CD1c-positive myeloid dendritic cell (primary cell): ENCODE data around the gene TMEM79.

Source experiments
- DNase-seq: peaks from one replicate; pipeline ENCODE4 v3.0.0-alpha.2; 2016; ENCODE audit errors: extremely low spot score

The TMEM79 gene

DNA sequence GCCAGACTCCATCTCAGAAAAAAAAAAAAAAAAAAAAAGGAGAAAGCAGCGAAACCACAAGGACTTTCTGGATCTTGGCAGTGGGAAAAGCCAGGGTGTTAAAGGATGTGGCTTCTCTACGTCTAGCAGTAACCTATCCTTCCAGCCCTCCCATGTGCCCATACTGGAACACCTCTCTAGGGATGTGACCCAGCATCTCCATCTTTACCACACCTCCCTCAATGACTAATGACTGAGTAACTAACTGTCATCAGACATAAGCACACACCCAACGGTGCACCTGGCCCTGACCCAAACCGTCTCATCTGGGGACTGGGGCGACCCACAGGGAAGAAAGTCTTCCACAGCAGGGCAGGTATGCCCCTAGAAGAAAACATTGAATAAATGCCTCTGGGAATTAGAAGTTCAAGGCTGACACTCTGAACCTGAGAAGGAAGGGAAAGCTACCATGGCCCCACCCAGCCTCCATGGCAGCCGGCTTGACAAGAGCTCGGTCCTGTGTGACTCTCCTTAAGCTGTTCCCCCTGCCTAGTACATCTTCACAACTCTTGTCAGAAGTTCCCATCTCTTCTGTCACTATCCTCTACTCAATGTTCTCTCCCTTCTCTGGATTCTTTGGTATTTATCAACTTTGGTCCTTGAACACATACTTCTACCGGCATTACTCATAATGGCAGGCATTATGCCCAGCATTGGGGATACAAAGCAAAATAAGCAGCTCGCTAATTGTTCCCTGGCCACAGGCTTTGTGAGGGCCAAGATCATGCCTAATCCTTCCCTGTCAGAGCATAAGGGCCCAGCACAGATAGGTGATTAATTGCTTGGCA lies 21.5 kb upstream of the TMEM79 start:
- no peak for DNase-seq

DNA sequence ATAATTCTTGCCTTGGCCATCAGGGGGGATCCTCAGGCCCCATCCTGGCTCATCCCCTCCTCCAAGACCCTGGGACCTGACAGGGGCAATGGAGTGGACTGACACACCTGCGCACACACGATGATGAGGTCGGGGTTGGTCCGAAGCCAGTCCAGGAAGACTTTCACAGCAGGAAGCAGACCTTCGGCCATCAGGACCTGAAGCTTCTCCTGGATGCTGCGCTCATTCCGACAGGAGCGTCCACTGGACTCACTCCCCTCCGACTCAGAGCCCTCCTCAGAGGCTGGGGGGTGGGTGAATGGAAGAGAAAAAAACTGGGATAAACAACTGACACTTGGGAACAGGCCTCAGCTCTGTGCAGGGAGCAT lies 20.9 kb upstream of the TMEM79 start:
- no peak for DNase-seq

DNA sequence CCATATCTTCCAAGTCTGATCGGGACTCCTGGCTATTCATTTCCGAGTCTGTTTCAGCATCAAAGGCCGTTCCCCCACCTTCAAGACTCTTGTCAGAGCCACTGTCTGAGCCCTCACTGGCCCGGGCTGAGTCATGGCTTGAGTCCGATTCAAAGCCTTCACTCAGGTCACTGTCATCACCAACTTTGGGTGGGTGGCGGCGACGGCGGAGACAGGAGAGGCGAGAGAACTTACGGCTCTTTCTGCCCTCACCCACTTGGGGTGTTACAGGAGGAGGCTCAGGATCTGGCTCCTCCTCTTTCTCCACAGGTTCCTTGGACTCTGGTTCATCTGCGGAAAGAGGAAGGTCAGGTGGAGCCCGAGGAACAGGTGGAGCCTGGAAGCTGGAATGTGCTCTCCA lies 18.1 kb upstream of the TMEM79 start:
- no peak for DNase-seq

DNA sequence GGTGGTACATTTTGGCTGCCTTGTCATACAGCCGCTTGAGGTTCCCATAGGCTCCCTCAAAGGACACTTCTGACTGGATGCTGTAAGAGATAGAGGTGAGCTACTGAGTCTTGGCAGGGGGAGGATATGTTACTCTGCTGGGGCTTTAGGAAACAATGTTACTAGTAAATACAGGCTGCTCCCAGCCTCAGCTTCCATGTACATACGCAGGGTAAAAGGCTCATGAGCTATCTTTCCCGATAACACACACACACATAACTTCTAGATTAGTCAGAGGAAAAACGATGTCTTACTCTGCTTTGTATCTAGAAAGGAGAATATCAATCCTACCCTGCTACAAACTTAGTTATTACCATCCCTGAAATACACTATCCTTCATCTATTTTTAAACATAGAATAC lies 15.8 kb upstream of the TMEM79 start:
- no peak for DNase-seq

DNA sequence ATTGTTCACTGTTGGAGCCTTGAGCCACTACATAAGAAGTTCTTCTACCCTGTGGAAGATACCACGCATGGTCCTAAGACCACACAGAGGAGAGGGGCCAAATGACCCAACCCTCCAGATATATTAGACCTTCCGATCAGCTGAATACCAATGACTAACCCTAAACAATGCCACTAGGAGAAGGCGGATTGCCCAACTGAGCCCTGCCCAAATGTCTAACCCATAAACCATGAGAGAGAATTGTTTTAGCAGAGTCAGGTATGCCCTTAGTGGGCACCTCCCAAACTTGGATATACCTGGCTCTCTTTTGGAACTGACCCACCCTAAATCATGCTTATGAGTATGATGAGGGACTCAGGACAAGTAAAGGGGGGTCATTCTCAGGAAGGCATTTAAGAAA lies 13.8 kb upstream of the TMEM79 start:
- DNase-seq = no peak

DNA sequence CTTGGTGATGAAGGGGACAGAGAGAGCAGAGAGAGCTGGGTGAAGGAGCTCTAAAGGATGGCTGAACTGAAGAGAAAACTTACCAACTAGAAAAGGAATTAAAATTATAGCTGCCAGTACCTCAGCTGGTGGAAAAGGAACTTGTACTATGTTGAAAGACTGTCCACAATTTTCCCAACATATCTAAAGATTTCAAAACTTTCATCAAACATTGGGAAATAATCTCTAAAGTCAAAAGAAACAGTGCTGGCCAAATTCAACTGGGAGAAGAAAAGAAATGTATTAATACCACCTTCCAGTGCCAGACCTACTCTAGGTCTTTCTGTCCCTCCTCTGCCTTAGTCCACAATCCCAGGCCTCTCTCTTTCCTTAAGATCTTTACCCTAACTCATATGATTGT lies 7.6 kb upstream of the TMEM79 start:
- peak; percentile 47 for DNase-seq

DNA sequence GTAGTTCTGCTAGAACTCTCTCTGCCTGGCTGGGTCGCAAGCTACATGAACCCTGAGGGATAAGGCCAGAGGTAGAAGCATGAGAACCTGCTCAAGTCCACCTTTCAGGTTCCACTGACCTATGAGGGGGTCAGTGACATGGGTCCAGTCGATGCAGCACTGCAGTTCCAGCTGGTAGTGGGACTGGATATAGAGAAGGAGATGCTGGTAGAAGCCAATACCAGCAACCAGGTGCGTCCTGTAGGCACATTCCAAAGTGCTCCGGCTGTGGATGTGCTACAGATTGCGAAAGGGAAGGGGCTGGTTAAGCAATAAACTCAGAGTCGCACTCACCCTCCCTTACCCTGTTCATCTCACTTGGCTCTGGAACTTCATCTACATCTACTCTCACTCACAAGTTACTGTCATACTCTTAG lies 7.2 kb upstream of the TMEM79 start:
- DNase-seq = peak; percentile 10

DNA sequence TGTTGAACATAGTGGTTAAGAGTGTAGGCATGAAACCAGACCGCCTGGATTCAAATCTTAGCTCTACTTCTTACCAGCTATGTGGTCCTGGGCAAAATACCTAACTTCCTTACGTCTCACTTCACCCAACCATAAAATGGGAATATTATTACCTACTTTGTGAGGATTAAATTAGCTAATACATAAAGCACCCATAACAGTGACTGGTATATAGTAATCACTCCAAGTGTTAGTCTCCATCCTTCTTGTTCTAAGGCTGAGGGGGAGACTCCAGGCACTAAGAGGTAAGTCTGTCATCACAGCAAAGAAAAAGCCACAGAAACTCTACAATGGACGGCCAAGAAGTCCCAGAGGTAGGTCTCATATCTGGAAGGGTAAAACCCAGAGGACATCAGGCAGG lies 4.3 kb upstream of the TMEM79 start:
- no peak for DNase-seq

DNA sequence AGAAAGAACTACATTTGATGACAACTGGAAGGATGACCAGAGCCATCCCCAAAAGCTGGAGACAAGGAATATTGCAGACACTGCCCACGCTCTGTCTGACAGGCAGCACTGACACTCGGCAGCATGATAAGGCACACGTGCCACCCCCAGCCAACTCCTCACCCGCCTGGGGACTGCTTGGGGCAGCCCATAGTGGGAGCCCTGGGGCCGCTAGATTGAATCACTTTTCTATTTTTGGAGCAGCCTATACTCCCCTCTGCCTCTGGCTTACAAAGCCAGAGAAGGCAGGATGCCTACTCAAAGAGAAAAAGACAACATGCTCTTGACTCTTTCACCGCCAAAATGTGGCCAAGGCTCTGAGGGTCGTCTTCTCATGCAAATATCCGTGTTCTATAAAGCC lies 2.8 kb upstream of the TMEM79 start:
- DNase-seq = peak; percentile 68

DNA sequence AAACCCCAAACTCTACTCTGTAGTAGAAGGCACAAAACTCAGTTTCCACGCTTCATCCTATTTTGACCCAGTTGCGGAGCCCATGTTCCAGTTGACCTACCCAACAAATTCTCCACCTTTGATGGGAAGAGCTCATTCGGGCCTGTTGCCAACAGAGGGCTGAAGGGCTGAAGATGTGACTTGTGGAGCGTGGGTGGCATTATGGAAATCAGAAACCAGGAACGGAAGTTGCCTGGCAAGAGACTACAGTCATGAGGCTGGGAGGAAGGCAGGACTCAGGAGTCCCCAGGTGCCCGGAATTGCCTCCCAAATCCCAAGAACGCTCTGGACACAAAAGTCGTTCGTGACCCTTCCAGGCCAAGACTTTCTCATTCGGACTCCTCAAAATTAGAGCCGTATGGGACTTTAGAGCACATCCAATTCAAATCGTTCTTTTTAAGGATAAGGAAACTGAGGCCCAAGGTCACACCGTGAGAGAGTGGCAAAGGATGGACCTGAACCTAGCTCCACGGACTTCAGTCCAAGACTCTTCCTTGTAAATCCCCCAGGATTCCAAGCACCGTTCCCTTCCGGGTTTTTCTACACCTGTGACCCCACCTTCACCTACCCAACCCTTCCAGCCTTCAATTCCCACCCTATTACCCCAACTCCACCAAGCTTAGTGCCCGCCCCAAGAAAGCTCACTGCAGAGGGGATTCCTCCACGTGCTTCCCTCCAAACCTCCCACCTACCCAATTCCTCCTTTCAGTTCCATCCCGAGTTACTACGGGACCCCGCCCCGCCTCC lies 2.2 kb upstream of the TMEM79 start:
- DNase-seq = peak; percentile 78

DNA sequence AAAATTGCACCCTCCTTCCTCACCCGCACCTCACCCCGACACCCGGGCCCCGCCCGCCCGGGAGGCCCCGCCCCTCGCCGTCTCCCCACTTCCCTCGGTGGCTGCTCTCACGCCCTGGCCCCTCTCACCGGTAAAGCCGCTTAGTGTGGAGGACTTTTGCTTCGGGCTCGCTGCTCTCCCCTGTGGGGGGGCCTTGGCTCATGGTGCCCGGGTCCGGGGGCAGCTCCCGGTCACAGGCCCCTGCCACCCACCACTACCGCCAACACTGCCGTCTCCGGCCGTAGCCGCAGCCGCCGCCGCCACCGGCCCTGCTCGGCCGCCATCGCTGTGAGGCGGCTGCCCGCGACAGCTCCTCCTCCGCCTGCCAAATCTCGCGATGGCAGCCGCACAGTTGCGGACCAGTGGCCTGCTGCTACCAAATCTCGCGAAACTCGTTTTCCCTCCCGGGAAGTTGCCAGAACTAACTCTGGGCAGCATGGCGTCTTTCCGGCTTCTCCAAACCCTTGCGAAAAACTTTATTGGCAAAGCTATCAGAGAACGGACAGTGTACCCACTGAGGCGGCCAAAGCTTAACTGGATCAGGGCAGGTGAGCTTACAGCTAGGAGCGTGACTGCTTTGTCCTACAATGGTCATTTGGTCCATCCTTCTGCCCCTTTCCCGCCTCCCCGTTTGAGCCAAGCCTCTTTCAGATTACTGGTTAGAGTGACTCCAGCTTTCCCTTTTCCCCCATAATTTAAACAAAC lies 1.5 kb upstream of the TMEM79 start, which contains the start of gene SMG5:
Gene SMG5, minus strand, starts transcription at position 347 of the 744 bp plus-strand sequence. Its CDS starts 145 bp downstream, at position 202.
- peak; percentile 99 for DNase-seq

DNA sequence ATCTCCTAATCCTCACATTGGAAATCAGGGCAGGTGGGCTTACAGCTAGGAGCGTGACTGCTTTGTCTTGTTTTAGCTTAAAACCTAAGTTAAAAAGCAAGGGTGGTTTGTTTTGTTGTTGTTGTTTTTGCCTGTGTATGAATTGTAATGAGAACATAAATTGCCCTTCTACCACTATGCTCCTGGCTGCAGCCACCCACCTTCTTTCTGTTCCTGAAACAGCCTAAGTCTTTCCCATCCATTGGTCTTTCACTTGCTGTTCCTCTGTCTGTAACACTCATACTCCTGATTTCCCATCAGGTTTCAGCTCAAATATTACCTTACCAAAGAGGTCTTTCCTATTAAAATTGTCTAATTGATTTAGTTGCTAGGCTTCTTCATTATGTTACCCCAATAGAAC lies 604 bp upstream of the TMEM79 start:
- peak; percentile 69 for DNase-seq

DNA sequence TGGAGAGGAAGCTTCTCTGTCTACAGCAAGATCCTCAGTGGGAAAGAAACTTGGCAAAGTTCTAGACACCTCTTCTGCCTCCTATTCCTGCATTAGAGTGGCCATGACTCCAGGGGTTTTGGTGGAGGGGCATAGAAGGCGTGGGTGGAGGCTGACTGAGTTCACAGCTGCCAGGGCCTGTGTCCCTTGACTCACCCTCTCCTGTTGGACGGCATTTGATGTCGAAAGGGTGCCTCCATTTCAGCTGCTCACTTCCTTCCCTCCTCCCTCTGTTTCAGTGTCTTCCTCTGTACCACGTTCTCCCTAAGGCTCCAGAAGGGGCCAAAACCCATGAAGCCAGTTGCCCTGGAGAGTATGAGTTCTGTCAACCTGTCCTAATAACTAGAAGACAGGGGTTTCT lies 632 bp downstream of the TMEM79 start:
- peak; percentile 22 for DNase-seq

DNA sequence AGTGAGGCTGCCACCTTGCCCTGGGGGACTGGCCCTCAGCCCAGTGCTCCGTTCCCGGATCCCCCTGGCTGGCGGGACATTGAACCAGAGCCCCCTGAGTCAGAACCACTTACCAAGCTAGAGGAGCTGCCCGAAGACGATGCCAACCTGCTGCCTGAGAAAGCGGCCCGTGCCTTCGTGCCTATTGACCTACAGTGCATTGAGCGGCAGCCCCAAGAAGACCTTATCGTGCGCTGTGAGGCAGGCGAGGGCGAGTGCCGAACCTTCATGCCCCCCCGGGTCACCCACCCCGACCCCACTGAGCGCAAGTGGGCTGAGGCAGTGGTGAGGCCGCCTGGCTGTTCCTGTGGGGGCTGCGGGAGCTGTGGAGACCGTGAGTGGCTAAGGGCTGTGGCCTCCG lies 1.3 kb downstream of the TMEM79 start:
- DNase-seq = no peak

DNA sequence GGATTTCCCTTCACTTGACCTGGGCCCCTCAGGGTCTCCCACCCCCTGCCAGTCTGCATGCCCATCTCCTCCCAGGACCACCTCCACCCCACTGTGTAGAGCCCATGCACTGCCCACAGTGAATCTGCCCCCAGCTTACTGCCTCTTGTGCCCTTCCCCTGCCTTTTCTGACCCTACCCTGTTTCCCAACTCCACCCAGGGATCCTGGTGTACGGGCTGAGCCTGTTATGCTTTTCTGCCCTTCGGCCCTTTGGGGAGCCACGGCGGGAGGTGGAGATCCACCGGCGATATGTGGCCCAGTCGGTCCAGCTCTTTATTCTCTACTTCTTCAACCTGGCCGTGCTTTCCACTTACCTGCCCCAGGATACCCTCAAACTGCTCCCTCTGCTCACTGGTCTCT lies 1.9 kb downstream of the TMEM79 start:
- no peak for DNase-seq

DNA sequence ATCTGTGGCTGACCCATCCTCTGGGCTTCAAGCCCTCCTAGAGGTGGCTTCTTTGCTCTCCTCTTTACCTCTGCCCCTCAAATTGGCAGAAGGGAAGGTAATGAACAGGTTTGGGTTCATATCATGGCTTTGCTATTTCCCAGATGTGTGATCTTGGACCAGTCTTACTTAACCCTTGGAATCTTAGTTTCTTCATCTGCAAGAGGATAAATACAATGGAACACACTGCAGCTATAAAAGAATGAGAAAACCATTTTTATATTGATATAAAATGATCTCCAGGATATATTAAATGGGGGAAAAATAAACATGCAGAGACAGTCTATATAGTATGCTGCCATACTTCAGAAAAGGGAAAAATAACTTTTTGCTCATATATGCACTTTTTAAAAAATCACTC lies 5.7 kb downstream of the TMEM79 start:
- DNase-seq = no peak

DNA sequence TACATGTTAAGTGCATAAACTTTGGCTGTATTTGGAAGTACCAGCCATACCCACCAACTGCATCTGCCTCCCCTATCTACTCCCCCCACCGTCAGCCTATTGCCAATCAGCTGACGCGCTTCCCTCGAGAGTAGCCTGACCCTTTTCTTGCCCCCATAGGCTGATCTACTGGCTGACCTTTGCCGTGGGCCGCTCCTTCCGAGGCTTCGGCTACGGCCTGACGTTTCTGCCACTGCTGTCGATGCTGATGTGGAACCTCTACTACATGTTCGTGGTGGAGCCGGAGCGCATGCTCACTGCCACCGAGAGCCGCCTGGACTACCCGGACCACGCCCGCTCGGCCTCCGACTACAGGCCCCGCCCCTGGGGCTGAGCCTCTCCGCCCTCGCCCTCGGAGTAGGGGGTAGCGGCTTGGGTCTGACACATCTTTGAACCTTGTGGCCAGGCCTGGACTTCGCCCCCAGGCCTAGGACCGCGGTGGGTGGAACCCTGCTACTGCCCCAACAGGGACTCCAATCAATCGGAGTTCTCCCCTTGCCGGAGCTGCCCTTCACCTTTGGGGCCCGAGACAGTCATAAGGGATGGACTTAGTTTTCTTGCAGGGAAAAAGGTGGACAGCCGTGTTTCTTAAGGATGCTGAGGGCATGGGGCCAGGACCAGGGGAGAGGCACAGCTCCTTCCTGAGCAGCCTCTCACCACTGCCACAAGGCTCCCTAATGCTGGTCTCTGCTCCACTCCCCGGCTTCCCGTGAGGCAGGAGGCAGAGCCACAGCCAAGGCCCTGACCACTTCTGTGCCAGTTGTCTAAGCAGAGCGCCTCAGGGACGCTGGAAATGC lies 7.3 kb downstream of the TMEM79 start:
- peak; percentile 67 for DNase-seq

DNA sequence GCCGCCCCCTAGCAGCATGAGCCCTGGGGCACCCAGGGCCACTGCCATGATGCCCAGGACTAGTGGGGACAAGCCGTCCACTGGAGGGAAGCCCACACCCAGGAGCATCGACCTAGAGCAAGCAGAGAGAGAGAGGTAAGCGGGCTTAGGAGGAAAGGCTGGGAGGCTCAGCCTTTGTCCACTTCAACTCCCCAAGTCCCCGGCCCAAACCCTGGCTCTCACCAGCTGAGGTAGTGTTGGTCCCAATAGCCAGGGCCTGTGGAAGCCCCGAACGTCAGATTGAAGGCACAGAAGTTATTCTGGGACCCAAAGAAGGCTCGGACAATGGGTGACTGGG lies 8.9 kb downstream of the TMEM79 start:
- DNase-seq = no peak

DNA sequence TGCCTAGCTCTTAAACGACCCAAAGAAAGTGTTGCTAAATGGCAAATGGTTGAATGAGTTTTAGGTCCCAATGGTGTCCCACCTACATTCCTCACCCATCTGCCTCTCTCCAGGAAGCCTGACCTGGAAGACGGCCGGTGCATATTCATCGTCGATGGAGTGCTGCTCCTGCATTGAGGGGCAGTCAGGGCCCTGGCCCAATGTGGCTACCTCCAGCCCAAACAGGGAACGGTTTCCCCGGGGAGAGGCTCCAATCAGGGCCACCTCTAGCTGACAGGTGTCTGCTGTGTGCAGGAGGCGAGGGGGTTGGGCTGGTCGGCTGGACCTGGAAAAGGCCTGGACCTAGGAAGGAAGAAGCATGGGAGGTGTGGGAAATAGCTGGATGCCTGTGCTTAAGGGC lies 9.8 kb downstream of the TMEM79 start:
- no peak for DNase-seq

DNA sequence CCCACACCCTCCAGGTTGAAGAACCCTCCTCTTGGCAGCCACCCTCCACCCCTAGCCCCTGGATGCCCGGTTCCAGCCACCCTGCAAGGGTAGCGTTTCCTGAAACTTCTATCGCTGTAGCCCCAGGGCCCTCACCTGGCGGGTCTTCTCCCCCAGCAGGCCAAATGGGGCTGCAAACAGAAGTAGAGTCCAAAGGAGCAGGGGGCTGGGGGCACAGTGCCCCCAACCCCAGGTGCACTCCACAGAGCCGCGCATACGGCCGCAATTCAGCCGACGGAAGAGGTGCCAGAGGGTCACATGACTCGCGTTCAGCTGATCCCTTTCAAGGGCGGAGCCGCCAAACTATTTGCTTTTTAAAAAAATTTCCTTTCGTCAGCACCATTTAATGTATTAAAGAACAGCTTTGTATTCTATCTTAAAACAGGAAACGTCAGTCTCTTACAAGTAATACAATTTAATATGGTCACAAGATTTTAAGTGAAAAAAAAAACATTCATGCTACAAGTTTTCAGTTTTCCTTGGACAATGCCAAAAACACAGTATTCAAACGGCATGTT lies 11.3 kb downstream of the TMEM79 start, which contains the start of gene GLMP:
Gene GLMP, minus strand, starts transcription at position 289 of the 557 bp plus-strand sequence. Its CDS starts 34 bp downstream, at position 255.
- DNase-seq = peak; percentile 62

DNA sequence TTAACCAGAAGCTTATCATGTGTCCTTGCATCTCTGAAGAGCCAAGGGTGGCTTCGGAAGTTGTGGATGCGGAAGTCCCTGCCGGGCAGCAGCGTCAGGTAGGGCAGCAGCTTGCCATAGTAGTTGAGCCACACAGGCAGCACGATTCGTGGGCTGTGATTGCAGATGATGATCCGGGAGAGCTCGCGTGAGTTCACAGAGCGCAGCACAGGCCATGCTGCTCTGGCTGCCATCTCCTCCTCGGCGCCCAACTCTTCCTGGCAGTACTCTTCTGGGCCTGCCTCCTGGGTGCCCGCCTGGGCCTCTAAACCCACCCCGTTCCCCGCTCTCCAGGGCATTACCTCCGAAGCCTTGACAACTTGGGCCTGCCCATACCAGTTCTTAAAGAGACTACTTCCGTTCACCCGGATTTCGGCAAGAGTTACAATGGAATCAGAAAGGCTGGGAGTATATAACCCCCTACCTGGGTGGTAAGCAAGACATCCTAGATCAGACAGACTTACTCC lies 14.8 kb downstream of the TMEM79 start, which contains the start of gene VHLL:
Gene VHLL, minus strand, starts transcription at position 456 of the 506 bp plus-strand sequence. Its CDS starts 118 bp downstream, at position 338.
- no peak for DNase-seq
